ENCODE results near the gene ZNF76. TPM values are rescaled to one million over a fixed set of nuclear protein-coding genes. Genes with fewer than 3 reads are reported as not detected.

ZNF76 gene
- total RNA-seq, 1 experiment from 2014 or later: 15.6 TPM

DNA sequence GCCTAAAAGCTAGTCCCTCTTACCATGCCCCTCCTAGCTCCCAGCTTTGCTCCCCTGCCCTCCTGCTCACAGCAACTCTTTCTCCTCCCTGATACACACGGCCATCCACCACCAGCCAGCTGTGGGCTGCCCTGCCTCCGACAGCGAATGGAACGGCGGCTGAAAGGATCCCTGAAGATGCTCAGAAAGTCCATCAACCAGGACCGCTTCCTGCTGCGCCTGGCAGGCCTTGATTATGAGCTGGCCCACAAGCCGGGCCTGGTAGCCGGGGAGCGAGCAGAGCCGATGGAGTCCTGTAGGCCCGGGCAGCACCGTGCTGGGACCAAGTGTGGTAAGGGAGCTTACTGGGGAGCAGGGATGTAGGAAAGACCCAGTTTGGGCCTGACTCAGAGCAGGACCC lies 16.6 kb upstream of the ZNF76 start:
- Histone ChIP-seq H3K27me3 (replicated peaks) (no peaks in the 10 kb centered on the region), H3K4me3 (no peak overlapping the region), H3K9me3 (replicated peaks) (no peaks in the 10 kb centered on the region), H3K36me3 (peaks cover 27% of the 10 kb centered on the region), H3K4me1 (replicated peaks) (no peaks in the 10 kb centered on the region), H3K27ac (no peak overlapping the region)
- DNase-seq (ENCODE audit: low read depth in 1 of 2, low spot score in 2 of 2): no peak

DNA sequence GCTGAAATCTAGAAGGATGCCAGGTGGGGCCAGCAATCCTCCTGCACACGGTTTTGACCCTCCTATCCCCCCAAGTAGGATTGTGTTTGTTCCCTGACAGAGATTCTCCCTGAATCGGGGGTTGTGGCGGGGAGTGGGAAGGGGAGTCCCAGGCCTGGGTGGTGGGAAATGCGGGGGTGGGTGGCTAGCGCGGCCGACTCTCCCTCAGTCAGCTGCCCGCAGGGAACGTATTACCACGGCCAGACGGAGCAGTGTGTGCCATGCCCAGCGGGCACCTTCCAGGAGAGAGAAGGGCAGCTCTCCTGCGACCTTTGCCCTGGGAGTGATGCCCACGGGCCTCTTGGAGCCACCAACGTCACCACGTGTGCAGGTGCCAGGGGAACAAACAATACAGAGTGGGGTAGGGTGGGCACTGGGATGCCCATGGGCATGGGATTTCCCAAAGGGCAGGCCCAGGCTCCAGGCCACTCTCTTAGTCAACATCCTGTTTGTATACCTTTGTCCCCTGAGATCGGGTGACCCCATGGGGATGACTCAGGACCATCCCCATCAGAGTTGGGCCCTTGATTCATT lies 16.1 kb upstream of the ZNF76 start:
- Histone ChIP-seq H3K4me3 (no peak overlapping the region), H3K4me1 (replicated peaks) (peaks cover 5% of the 10 kb centered on the region), H3K36me3 (peaks cover 27% of the 10 kb centered on the region), H3K27me3 (replicated peaks) (no peaks in the 10 kb centered on the region), H3K27ac (no peak overlapping the region), H3K9me3 (replicated peaks) (no peaks in the 10 kb centered on the region)
- DNase-seq (ENCODE audit: low read depth in 1 of 2, low spot score in 2 of 2): no peak

DNA sequence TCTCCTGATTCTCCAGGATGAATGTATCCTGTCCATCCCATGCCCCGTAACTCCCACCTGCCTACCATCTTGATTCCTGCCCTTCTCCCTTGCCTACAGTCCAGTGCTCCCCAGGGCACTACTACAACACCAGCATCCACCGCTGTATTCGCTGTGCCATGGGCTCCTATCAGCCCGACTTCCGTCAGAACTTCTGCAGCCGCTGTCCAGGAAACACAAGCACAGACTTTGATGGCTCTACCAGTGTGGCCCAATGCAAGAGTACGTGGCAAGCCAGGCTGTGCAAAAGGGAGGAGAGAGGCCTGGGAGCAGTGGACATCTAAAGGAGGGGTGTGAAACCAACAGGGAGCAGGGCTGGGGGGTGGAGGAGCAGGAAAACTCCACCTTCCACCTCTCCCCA lies 15.0 kb upstream of the ZNF76 start:
- no peak for DNase-seq (ENCODE audit: low read depth in 1 of 2, low spot score in 2 of 2)
- H3K36me3 ChIP-seq: peaks cover 25% of the 10 kb centered on the region
- H3K27me3 ChIP-seq (replicated peaks): no peaks in the 10 kb centered on the region
- H3K9me3 ChIP-seq (replicated peaks): no peaks in the 10 kb centered on the region
- peaks cover 5% of the 10 kb centered on the region for H3K4me1 ChIP-seq (replicated peaks)
- no peak overlapping the region for H3K4me3 ChIP-seq
- no peak overlapping the region for H3K27ac ChIP-seq

DNA sequence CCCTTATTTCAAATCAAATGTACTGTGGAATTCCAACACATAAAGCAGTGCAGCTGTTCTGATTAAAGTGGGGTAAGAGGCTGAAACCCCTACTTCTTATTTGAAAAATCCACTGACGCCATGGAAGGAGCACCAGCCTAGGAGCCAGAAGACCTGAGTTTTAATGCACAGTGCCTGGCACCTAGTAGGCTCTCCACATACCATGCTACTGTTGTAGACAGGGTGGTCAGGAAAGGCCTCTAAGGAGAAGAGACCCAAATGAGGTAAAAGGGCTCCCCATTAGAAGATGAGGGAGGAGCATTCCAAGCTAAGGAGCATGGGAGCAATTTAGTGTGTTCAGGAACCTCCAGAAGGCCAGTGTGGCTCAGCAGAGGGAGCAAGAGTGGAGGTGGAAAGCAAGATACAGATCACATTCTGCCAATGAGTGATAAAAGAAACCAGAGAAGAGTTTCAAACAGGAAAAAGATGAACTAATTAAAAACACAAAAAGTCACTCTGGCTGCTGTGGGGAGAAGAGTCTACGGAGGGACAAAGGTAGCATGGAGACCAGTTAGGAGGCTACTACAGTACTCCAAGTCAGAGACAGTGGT lies 11.8 kb upstream of the ZNF76 start:
- Histone ChIP-seq H3K36me3 (peaks cover 16% of the 10 kb centered on the region; the same call in 1 of the 2 replicates), H3K27me3 (replicated peaks) (no peaks in the 10 kb centered on the region), H3K27ac (no peak overlapping the region), H3K4me3 (no peak overlapping the region), H3K4me1 (replicated peaks) (peaks cover 5% of the 10 kb centered on the region), H3K9me3 (replicated peaks) (no peaks in the 10 kb centered on the region)
- no peak for DNase-seq (ENCODE audit: low read depth in 1 of 2, low spot score in 2 of 2)

DNA sequence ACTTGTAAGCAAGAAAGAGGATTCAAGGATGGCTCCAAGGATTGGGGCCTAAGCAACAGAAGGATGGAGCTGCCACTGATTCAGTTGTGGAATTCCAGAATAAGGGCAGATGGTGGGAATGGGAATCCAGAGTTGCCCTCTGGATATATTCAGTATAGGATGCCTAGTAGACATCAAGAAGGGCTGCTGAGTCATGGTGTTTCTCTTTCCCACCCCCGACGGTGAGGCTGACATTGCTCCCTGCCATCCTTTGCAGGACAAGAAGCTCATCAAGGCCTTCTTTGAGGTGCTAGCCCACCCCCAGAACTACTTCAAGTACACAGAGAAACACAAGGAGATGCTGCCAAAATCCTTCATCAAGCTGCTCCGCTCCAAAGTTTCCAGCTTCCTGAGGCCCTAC lies 11.2 kb upstream of the ZNF76 start:
- DNase-seq (ENCODE audit: low read depth in 1 of 2, low spot score in 2 of 2): no peak
- Histone ChIP-seq H3K9me3 (replicated peaks) (no peaks in the 10 kb centered on the region), H3K27me3 (replicated peaks) (no peaks in the 10 kb centered on the region), H3K4me3 (no peak overlapping the region), H3K4me1 (replicated peaks) (peaks cover 5% of the 10 kb centered on the region), H3K36me3 (peaks cover 16% of the 10 kb centered on the region; the same call in 1 of the 2 replicates), H3K27ac (no peak overlapping the region)

DNA sequence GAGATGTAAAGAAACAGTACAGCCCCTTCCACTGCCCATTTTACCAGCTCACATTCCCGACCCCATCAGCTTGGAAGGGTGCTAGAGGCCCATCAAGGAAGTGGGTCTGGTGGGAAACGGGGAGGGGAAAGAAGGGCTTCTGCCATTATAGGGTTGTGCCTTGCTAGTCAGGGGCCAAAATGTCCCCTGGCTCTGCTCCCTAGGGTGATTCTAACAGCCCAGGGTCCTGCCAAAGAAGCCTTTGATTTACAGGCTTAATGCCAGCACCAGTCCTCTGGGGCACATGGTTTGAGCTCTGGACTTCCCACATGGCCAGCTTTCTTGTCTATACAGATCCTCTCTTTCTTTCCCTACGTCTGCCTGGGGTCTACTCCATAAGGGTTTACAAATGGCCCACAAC lies 10.6 kb upstream of the ZNF76 start:
- Histone ChIP-seq H3K4me3 (no peak overlapping the region), H3K4me1 (replicated peaks) (peaks cover 5% of the 10 kb centered on the region), H3K36me3 (peaks cover 16% of the 10 kb centered on the region; the same call in 1 of the 2 replicates), H3K27me3 (replicated peaks) (no peaks in the 10 kb centered on the region), H3K9me3 (replicated peaks) (no peaks in the 10 kb centered on the region), H3K27ac (no peak overlapping the region)
- DNase-seq (ENCODE audit: low read depth in 1 of 2, low spot score in 2 of 2): no peak

DNA sequence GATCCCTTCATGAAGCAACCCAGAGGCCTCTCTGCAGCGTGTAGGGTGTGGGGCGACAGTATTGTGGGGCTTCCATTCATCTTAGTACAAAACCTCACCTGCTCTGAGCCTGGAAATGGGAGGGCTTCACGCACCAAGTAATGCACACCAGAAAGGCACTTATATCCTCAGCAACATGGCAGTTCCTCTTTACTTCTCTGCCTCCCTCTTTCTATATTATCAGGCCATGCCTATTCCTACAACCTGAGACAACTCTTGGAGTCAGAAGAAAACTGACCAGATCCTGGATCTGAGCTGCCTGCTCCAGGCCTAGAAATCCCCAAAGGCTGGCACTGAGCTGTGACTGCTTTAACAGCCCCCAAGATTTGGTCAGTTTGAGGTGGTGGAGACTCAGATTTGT lies 7.6 kb upstream of the ZNF76 start:
- H3K36me3 ChIP-seq: 0 out of 2 replicates have a peak, but pooled peaks cover 2% of the 10 kb centered on the region

DNA sequence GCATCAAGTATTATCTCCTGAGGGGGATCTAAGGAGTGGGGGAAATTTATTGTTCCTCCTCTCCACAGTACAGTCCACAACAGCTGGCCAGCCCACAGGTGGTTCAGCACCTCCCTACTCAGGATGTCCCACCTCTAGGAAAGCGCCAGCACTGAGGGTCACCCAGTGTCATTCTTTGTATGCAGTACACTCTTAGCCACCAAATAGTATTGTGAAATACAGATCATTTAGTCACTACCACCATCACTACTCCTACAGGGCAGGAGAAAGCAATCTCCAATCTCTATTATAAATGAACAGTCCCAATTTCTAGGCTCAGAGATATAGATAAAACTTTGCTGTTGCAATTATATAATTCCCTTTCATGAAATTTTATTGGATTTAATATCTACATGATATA lies 6.3 kb upstream of the ZNF76 start:
- peaks cover 5% of the 10 kb centered on the region for H3K4me1 ChIP-seq (replicated peaks)
- no peaks in the 10 kb centered on the region for H3K27me3 ChIP-seq (replicated peaks)
- no peak for DNase-seq (ENCODE audit: low read depth in 1 of 2, low spot score in 2 of 2)
- no peaks in the 10 kb centered on the region for H3K9me3 ChIP-seq (replicated peaks)
- H3K27ac ChIP-seq: no peak overlapping the region
- no peak overlapping the region for H3K4me3 ChIP-seq
- H3K36me3 ChIP-seq: 0 out of 2 replicates have a peak, but pooled peaks cover 2% of the 10 kb centered on the region

More for the DNA sequence above, 7.6 kb upstream of the ZNF76 start:
- no peak overlapping the region for H3K27ac ChIP-seq
- no peak for DNase-seq (ENCODE audit: low read depth in 1 of 2, low spot score in 2 of 2)
- peaks cover 5% of the 10 kb centered on the region for H3K4me1 ChIP-seq (replicated peaks)
- no peaks in the 10 kb centered on the region for H3K27me3 ChIP-seq (replicated peaks)
- H3K4me3 ChIP-seq: no peak overlapping the region
- H3K9me3 ChIP-seq (replicated peaks): no peaks in the 10 kb centered on the region

DNA sequence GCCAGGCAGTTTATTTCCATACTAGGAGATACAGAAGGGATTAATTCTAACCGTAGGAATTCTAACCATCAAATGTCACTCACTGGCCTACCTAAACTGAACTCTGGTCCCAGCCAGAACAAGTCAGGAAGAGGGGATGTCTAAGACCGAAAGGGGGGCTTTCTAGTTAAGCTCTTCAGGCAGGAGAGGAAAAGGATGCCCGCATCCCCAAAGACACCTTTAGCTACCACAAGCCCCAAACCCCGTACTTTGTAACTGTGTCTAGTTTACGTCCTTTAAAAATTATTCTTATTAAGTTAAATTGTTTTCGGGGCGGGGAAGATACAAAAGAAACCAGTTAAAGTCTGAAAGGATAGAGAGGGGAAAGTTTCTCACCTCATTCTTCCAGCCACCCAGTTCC lies 1.2 kb upstream of the ZNF76 start:
- no peak for DNase-seq (ENCODE audit: low read depth in 1 of 2, low spot score in 2 of 2)
- Histone ChIP-seq H3K36me3 (0 out of 2 replicates have a peak, but pooled peaks cover 3% of the 10 kb centered on the region), H3K27ac (peak overlapping the region; percentile 85), H3K4me3 (peak overlapping the region; percentile 89), H3K4me1 (replicated peaks) (peaks cover 11% of the 10 kb centered on the region), H3K27me3 (replicated peaks) (no peaks in the 10 kb centered on the region), H3K9me3 (replicated peaks) (0 out of 2 replicates have a peak, but pooled peaks cover 2% of the 10 kb centered on the region)

DNA sequence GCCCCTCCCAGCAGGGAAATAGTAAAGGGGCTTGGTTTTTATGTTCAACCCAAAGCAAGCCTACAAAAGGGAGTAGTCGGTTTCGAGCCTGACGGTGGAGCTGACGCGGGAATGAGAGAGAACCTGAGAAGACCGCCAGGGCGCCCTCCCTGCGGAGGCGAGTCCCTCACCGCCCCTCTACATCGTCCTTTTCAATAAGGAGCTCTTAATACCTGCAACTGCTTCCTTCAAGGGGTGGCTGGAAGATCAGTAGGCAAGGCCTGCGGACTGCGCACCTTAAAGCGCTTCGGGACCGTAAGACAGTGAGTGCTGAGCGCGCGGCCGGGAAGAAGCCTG lies 709 bp upstream of the ZNF76 start:
- peaks cover 11% of the 10 kb centered on the region for H3K4me1 ChIP-seq (replicated peaks)
- H3K4me3 ChIP-seq: peak overlapping the region; percentile 89
- H3K27ac ChIP-seq: peak overlapping the region; percentile 85
- 0 out of 2 replicates have a peak, but pooled peaks cover 2% of the 10 kb centered on the region for H3K9me3 ChIP-seq (replicated peaks)
- H3K36me3 ChIP-seq: 0 out of 2 replicates have a peak, but pooled peaks cover 3% of the 10 kb centered on the region
- no peaks in the 10 kb centered on the region for H3K27me3 ChIP-seq (replicated peaks)
- no peak for DNase-seq (ENCODE audit: low read depth in 1 of 2, low spot score in 2 of 2)

DNA sequence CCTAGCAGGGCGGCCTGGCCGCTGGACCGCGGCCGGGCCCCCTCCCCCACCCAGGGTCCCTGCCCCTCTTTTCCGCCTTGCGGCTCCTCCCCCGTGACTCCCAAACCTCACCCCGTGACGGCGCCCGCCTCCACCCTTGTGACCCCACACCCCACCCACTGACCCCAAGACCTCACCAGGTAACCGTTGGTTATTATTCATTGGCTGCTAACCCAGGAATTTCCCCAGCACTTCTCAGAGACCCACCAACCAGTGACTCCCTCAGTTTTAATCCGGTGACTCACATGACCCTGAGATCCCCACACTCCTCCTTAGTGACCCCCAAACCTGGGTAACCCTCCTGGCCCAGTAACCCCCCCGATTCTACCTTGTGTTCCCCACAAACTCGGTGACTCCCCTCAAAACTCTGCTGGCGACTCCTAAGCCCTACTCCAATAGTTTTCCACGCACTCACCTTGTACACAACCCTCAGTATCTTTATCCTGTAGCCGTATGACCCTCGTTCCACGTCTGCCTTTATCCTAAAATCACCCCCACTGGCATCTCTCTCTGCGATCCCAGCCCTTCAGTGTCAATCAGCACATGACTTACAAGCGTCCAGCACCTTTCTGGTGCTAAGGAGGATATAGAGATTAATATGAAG lies 534 bp downstream of the ZNF76 start:
- peak overlapping the region; percentile 85 for H3K27ac ChIP-seq
- DNase-seq (ENCODE audit: low read depth in 1 of 2, low spot score in 2 of 2): peak; percentile 25 to 67
- peaks cover 11% of the 10 kb centered on the region for H3K4me1 ChIP-seq (replicated peaks)
- H3K27me3 ChIP-seq (replicated peaks): no peaks in the 10 kb centered on the region
- 0 out of 2 replicates have a peak, but pooled peaks cover 3% of the 10 kb centered on the region for H3K36me3 ChIP-seq
- H3K4me3 ChIP-seq: peak overlapping the region; percentile 89
- 0 out of 2 replicates have a peak, but pooled peaks cover 2% of the 10 kb centered on the region for H3K9me3 ChIP-seq (replicated peaks)

DNA sequence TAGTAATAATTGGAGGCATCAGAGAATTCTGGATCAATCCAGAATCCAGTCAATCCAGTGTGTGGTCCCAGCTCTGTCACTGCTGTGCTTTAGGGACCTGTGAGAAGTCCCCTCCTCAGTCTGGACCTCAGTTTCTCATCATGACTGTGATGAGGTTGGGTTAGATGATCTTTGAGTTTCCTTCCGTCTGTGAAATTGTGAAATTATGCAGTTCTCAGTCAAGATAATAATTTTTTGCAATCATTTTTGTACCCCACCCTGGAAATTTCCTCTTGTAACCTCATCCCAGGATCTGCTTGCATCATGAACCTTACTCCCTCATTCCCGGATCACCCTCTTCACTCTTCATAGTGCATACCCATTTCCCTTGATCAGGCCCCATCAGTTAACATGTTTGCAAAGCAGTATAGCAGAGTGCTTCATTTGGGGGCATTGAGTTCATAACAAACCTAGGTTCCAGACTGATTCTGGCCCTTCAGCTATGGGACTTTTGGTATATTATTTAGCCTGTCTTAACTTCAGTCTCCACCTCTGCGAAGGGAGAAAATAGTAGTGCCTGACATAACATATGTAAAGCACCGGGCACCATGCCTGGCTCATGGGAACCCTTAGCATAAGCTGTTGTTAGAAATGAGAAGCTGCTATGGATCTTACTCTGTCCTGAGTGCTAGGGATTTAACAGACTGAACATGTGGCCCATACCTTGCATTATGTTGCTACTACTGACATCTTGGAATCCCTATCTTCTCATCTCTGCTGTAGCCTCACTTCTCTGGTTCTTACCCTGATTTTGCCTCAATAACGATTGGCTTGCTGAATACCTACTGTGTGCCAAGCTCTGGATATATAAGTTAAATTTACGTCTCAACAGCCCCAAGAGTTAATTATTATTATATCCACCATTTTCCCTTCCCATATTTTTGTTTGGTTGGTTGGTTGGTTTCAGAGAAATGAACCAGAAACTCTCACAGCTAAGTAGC lies 1.3 kb downstream of the ZNF76 start:
- Histone ChIP-seq H3K27me3 (replicated peaks) (no peaks in the 10 kb centered on the region), H3K4me1 (replicated peaks) (peaks cover 11% of the 10 kb centered on the region), H3K27ac (no peak overlapping the region), H3K36me3 (0 out of 2 replicates have a peak, but pooled peaks cover 3% of the 10 kb centered on the region), H3K4me3 (peak overlapping the region; percentile 89; the same call in 1 of the 2 replicates), H3K9me3 (replicated peaks) (0 out of 2 replicates have a peak, but pooled peaks cover 2% of the 10 kb centered on the region)
- no peak for DNase-seq (ENCODE audit: low read depth in 1 of 2, low spot score in 2 of 2)

DNA sequence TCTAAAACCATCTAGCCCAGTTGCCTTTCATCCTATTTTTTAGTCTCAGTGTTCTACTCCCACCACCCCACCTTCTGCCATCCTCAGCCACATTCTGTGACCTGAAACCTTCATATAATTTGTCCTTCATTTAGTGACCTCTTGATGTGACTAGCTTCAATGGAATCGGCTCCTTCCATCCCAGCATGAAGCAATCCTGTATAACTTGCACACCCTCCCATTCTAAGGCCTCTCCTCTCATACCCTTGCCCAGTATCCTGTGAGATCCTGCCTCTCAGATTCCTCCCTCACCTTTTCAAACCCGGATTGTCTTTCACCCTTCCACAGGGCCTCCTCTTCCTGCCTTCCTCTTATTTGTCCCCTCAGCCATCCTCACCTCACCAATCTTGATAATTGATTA lies 3.1 kb downstream of the ZNF76 start:
- Histone ChIP-seq H3K4me1 (replicated peaks) (peaks cover 11% of the 10 kb centered on the region), H3K9me3 (replicated peaks) (0 out of 2 replicates have a peak, but pooled peaks cover 2% of the 10 kb centered on the region), H3K4me3 (no peak overlapping the region), H3K27me3 (replicated peaks) (no peaks in the 10 kb centered on the region), H3K27ac (no peak overlapping the region), H3K36me3 (0 out of 2 replicates have a peak, but pooled peaks cover 3% of the 10 kb centered on the region)
- DNase-seq (ENCODE audit: low read depth in 1 of 2, low spot score in 2 of 2): no peak
